Hepatocyte (in vitro differentiated cells): Measurements from ENCODE around the gene SLC5A12. TPM values are rescaled to one million over a fixed set of nuclear protein-coding genes. Genes with fewer than 3 reads are reported as not detected.

Experiments
- DNase-seq: peaks from one replicate; pipeline ENCODE4 v3.0.0-alpha.2; 2016; ENCODE audit warnings: low spot score
- H2AFZ ChIP-seq: fragments of 200-600 bp; sonication (generic); 2 replicates; pipeline ENCODE4 v1.6.0; 2016; ENCODE audit warnings: antibody characterized with exemption, mild to moderate bottlenecking
- H3K27ac ChIP-seq: fragments of 200-600 bp; sonication (generic); 2 replicates; pipeline ENCODE4 v1.5.1; 2016; ENCODE audit warnings: mild to moderate bottlenecking
- H3K27me3 ChIP-seq: fragments of 200-600 bp; sonication (generic); 2 replicates; pipeline ENCODE4 v1.6.1; 2016
- H3K36me3 ChIP-seq: fragments of 200-600 bp; sonication (generic); replicated peaks from 2 replicates; pipeline ENCODE4 v1.5.1; 2016; ENCODE audit warnings: low read depth; ENCODE audit not compliant: insufficient read depth
- H3K4me1 ChIP-seq: fragments of 200-600 bp; sonication (generic); 2 replicates; pipeline ENCODE4 v1.5.1; 2016; ENCODE audit warnings: mild to moderate bottlenecking, moderate library complexity; ENCODE audit not compliant: insufficient read depth
- H3K4me2 ChIP-seq: fragments of 200-600 bp; sonication (generic); 2 replicates; pipeline ENCODE4 v1.6.0; 2016
- H3K4me3 ChIP-seq: fragments of 200-600 bp; sonication (generic); 2 replicates; pipeline ENCODE4 v1.5.1; 2016; ENCODE audit warnings: mild to moderate bottlenecking
- H3K79me2 ChIP-seq: fragments of 200-600 bp; sonication (generic); 2 replicates; pipeline ENCODE4 v1.6.0; 2017; ENCODE audit warnings: mild to moderate bottlenecking
- H3K9me2 ChIP-seq: fragments of 200-600 bp; sonication (generic); replicated peaks from 2 replicates; pipeline ENCODE4 v1.6.0; 2017; ENCODE audit warnings: mild to moderate bottlenecking; ENCODE audit not compliant: insufficient read depth
- H3K9me3 ChIP-seq: fragments of 200-600 bp; sonication (generic); 2 replicates; pipeline ENCODE4 v1.5.1; 2016; ENCODE audit warnings: low read depth, mild to moderate bottlenecking
- H4K20me1 ChIP-seq: fragments of 200-600 bp; sonication (generic); 2 replicates; pipeline ENCODE4 v1.6.0; 2016; ENCODE audit warnings: mild to moderate bottlenecking; ENCODE audit not compliant: insufficient read depth, poor library complexity, severe bottlenecking
- EZH2 ChIP-seq: fragments of 200-600 bp; sonication (generic); IDR thresholded peaks from 2 replicates; pipeline ENCODE4 v1.6.1; 2016; ENCODE audit warnings: antibody characterized with exemption, mild to moderate bottlenecking, borderline replicate concordance
- EZH2phosphoT487 ChIP-seq: fragments of 200-600 bp; sonication (generic); IDR thresholded peaks from one replicate; pipeline ENCODE4 v1.6.1; 2018; ENCODE audit warnings: antibody characterized with exemption, mild to moderate bottlenecking, low read depth, moderate library complexity; ENCODE audit not compliant: unreplicated experiment, severe bottlenecking
- WGBS: methylation state at CpG from one replicate; pipeline ENCODE4 v1.1.6; 2016; ENCODE audit warnings: low lambda C conversion rate; ENCODE audit errors: missing lambda C conversion rate; 5-methylcytosine and 5-hydroxymethylcytosine counted together
- polyA plus RNA-seq: library from polyadenylated mRNA; unstranded; fragments of >200 nt; fragmentation: Nextera tagmentation; extraction: Ambion mirVana; gene quantifications from 2 replicates; pipeline ENCODE4 v1.2.1, GENCODE V29; 2016
- total RNA-seq: library from RNA; depleted of rRNA; stranded (reverse); fragments of >200 nt; gene quantifications from 2 replicates; pipeline ENCODE4 v1.2.3, GENCODE V29; 2014
- TF ChIP-seq, protein P1 (sequence below): fragments of 200-600 bp; sonication (generic); IDR thresholded peaks from 2 replicates; pipeline ENCODE4 v1.5.1; 2016; ENCODE audit warnings: antibody characterized with exemption, mild to moderate bottlenecking; ENCODE audit not compliant: poor library complexity

SLC5A12 gene
- total and polyA plus RNA-seq, 2 experiments from 2014 or later, result 37.8 to 41.9 TPM

GRCh38 chr11:26734691-26735090 lies 12.8 kb upstream of the SLC5A12 start:
- Histone ChIP-seq H3K27ac (no peak overlapping the region), H4K20me1 (no peaks in the 10 kb centered on the region), H3K4me1 (no peaks in the 10 kb centered on the region), H3K4me3 (no peak overlapping the region), H3K27me3 (no peaks in the 10 kb centered on the region), H2AFZ (no peak overlapping the region), H3K36me3 (no peaks in the 10 kb centered on the region), H3K9me3 (no peaks in the 10 kb centered on the region), H3K79me2 (no peaks in the 10 kb centered on the region), H3K4me2 (no peak overlapping the region), H3K9me2 (no peaks in the 10 kb centered on the region)
- DNase-seq, result no peak
- TF ChIP-seq, protein P1, sequence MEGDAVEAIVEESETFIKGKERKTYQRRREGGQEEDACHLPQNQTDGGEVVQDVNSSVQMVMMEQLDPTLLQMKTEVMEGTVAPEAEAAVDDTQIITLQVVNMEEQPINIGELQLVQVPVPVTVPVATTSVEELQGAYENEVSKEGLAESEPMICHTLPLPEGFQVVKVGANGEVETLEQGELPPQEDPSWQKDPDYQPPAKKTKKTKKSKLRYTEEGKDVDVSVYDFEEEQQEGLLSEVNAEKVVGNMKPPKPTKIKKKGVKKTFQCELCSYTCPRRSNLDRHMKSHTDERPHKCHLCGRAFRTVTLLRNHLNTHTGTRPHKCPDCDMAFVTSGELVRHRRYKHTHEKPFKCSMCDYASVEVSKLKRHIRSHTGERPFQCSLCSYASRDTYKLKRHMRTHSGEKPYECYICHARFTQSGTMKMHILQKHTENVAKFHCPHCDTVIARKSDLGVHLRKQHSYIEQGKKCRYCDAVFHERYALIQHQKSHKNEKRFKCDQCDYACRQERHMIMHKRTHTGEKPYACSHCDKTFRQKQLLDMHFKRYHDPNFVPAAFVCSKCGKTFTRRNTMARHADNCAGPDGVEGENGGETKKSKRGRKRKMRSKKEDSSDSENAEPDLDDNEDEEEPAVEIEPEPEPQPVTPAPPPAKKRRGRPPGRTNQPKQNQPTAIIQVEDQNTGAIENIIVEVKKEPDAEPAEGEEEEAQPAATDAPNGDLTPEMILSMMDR, result no peak
- TF ChIP-seq EZH2, result no peak
- no peak for TF ChIP-seq EZH2phosphoT487
- 80% methylated on average over 4 of the region's 4 CpGs for WGBS

- no peaks in the 10 kb centered on the region for H3K9me2 ChIP-seq
- WGBS, result 85% methylated on average over 1 of the region's 1 CpG
- H3K27me3 ChIP-seq, result no peaks in the 10 kb centered on the region
- H2AFZ ChIP-seq, result no peak overlapping the region
- no peaks in the 10 kb centered on the region for H4K20me1 ChIP-seq
- no peak for DNase-seq
- no peak overlapping the region for H3K27ac ChIP-seq
- no peaks in the 10 kb centered on the region for H3K9me3 ChIP-seq
- no peak overlapping the region for H3K4me2 ChIP-seq
- no peak overlapping the region for H3K4me3 ChIP-seq
- no peaks in the 10 kb centered on the region for H3K36me3 ChIP-seq
- no peaks in the 10 kb centered on the region for H3K79me2 ChIP-seq
- TF ChIP-seq, protein P1, result no peak
- no peak for TF ChIP-seq EZH2
- no peak for TF ChIP-seq EZH2phosphoT487
- no peaks in the 10 kb centered on the region for H3K4me1 ChIP-seq
Observed at GRCh38 chr11:26731084-26731456, 9.2 kb upstream of the SLC5A12 start.

DNA sequence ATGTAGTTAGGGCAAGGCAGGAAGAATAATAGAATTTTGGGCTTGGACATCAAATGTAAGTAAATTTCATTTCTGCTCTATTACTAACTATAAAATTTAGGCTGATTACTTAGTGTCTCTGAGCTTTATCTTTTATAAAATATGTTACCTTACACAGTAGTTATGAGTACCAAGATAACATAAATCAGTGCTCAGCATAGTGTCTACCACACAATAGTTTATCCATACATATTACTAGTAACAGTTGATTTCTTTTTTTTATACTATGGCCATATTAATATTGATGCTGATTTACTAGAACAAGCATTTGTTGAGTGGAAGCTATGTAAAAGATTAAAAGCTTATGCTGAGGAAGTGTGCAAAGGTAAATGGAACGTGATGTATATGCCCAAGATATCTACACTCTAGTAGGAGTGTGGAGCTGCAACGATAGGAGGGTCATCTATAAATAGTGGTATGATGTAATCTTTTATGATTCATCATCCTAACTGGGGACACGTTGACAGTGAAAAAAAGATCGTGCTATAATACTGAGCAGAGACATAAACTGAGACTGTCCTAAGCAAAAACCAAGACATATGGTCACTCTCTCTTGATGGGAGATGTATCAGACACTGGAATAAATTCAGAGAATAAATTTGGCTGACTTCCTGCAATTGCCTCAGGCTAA lies 8.7 kb upstream of the SLC5A12 start:
- H3K4me2 ChIP-seq, result no peak overlapping the region

More for the DNA sequence above, 8.7 kb upstream of the SLC5A12 start:
- no peaks in the 10 kb centered on the region for H3K36me3 ChIP-seq
- peak; percentile 16 for DNase-seq
- no peaks in the 10 kb centered on the region for H3K27me3 ChIP-seq
- 61% methylated on average over 4 of the region's 4 CpGs for WGBS
- H3K4me3 ChIP-seq, result no peak overlapping the region
- no peaks in the 10 kb centered on the region for H3K79me2 ChIP-seq
- H3K9me3 ChIP-seq, result no peaks in the 10 kb centered on the region
- no peaks in the 10 kb centered on the region for H3K4me1 ChIP-seq
- no peak overlapping the region for H2AFZ ChIP-seq
- H3K27ac ChIP-seq, result no peak overlapping the region
- TF ChIP-seq, protein P1, result no peak
- no peak for TF ChIP-seq EZH2
- no peak for TF ChIP-seq EZH2phosphoT487
- H4K20me1 ChIP-seq, result no peaks in the 10 kb centered on the region
- H3K9me2 ChIP-seq, result no peaks in the 10 kb centered on the region
